Stimulated activated CD8-positive, alpha-beta memory T cell treated with anti-CD3 and anti-CD28 coated beads, Interleukin-4, amount 100 ng/mL, for 24 hours (primary cell): ENCODE measurements around the gene TBKBP1.
A peak's percentile ranks its signal among the peaks of the same experiment; 100 is the strongest.
"Not testable (repeated sequence)": the region's sequence is repeated elsewhere in the genome, so short reads cannot be mapped to it uniquely, and the experiment has no call there.

Source experiments
- DNase-seq: peaks from one replicate; pipeline ENCODE4 v3.0.0-alpha.2; 2020; ENCODE audit warnings: low read depth

TBKBP1 gene

GRCh38 chr17:47682138-47682537 is 11.8 kb upstream of the TBKBP1 start:
- DNase-seq = no peak

GRCh38 chr17:47682727-47683126 is 11.2 kb upstream of the TBKBP1 start:
- not testable (repeated sequence) for DNase-seq

GRCh38 chr17:47684025-47684424 is 9.9 kb upstream of the TBKBP1 start:
- no peak for DNase-seq

GRCh38 chr17:47684535-47685193 is 9.3 kb upstream of the TBKBP1 start:
- DNase-seq = no peak

GRCh38 chr17:47685556-47686275 is 8.2 kb upstream of the TBKBP1 start:
- no peak for DNase-seq

GRCh38 chr17:47686276-47686635 is 7.7 kb upstream of the TBKBP1 start:
- no peak for DNase-seq

- no peak for DNase-seq
Observed at GRCh38 chr17:47686664-47687327, 7.2 kb upstream of the TBKBP1 start.

- DNase-seq = no peak
Observed at GRCh38 chr17:47687328-47687690, 6.7 kb upstream of the TBKBP1 start.

GRCh38 chr17:47687748-47688147 is 6.2 kb upstream of the TBKBP1 start:
- DNase-seq = no peak

- no peak for DNase-seq
Observed at GRCh38 chr17:47690121-47690520, 3.8 kb upstream of the TBKBP1 start.

GRCh38 chr17:47692137-47692894 is 1.6 kb upstream of the TBKBP1 start:
- DNase-seq = no peak

- DNase-seq = no peak
Observed at GRCh38 chr17:47692895-47693730, 848 bp upstream of the TBKBP1 start.

GRCh38 chr17:47694581-47695428 is 844 bp downstream of the TBKBP1 start:
- no peak for DNase-seq

- no peak for DNase-seq
Observed at GRCh38 chr17:47695429-47696376, 1.7 kb downstream of the TBKBP1 start.

- DNase-seq = no peak
Observed at GRCh38 chr17:47696717-47697642, 3.0 kb downstream of the TBKBP1 start.

- DNase-seq = no peak
Observed at GRCh38 chr17:47697906-47698711, 4.1 kb downstream of the TBKBP1 start.

- peak; percentile 76 for DNase-seq
Observed at GRCh38 chr17:47698749-47699535, 5.0 kb downstream of the TBKBP1 start.
